Erythroblast (primary cell): ENCODE data around the gene CMIP.

Experiments used
- GATA1 ChIP-seq: IDR thresholded peaks from 2 replicates; pipeline ENCODE4 v1.6.1; 2011; ENCODE audit warnings: low read depth, mild to moderate bottlenecking, control low read depth, low read length, moderate library complexity
- POLR2A ChIP-seq: IDR thresholded peaks from 2 replicates; pipeline ENCODE4 v1.6.1; 2011; ENCODE audit warnings: mild to moderate bottlenecking, low read length

GRCh38 chr16:81569361-81570034 lies 124.9 kb downstream of the CMIP start:
- TF ChIP-seq POLR2A (no peak), GATA1 (no peak)
